H1 (cell line): ENCODE data around the gene PTPRG.

Experiments
- GABPA ChIP-seq: IDR thresholded peaks from 2 replicates; pipeline ENCODE4 v1.6.1; 2011; ENCODE audit warnings: mild to moderate bottlenecking, low read length, moderate library complexity, borderline replicate concordance; ENCODE audit not compliant: insufficient read depth
- SP1 ChIP-seq: IDR thresholded peaks from 2 replicates; pipeline ENCODE4 v1.6.1; 2011; ENCODE audit warnings: low read depth, low read length
- TAF1 ChIP-seq: IDR thresholded peaks from 2 replicates; pipeline ENCODE4 v1.6.1; 2011; ENCODE audit warnings: mild to moderate bottlenecking, low read depth, low read length
- TF ChIP-seq, protein P1 (sequence below): IDR thresholded peaks from 2 replicates; pipeline ENCODE4 v1.6.1; 2012; ENCODE audit warnings: inconsistent platforms
- TF ChIP-seq, protein P2 (sequence below): fragments of 300-600 bp; sonication (generic); IDR thresholded peaks from 2 replicates; pipeline ENCODE4 v1.7.1; 2012; ENCODE audit warnings: low read length, moderate library complexity, mild to moderate bottlenecking, inconsistent platforms; ENCODE audit not compliant: insufficient replicate concordance

DNA sequence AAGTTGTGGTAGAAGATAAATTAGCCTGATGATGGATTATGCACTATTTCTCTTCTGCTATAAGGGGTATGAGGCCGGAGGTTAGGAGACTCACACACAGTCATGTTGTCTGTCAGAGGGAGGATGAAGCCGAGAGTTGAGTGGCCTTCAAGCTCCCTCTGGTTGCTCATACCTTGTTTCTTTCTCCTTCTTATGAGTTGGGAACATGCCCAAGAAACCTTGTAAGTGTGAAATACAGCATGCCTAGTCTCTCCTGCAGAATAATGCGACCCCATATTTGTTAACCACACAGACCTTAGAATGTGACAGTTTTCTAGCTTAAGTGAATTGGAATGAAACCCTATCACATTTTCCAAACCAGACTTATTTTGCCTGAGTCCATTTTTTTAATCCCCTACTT is 366.7 kb downstream of the PTPRG start:
- TF ChIP-seq, protein P1, sequence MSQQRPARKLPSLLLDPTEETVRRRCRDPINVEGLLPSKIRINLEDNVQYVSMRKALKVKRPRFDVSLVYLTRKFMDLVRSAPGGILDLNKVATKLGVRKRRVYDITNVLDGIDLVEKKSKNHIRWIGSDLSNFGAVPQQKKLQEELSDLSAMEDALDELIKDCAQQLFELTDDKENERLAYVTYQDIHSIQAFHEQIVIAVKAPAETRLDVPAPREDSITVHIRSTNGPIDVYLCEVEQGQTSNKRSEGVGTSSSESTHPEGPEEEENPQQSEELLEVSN: no peak
- TF ChIP-seq, protein P2, sequence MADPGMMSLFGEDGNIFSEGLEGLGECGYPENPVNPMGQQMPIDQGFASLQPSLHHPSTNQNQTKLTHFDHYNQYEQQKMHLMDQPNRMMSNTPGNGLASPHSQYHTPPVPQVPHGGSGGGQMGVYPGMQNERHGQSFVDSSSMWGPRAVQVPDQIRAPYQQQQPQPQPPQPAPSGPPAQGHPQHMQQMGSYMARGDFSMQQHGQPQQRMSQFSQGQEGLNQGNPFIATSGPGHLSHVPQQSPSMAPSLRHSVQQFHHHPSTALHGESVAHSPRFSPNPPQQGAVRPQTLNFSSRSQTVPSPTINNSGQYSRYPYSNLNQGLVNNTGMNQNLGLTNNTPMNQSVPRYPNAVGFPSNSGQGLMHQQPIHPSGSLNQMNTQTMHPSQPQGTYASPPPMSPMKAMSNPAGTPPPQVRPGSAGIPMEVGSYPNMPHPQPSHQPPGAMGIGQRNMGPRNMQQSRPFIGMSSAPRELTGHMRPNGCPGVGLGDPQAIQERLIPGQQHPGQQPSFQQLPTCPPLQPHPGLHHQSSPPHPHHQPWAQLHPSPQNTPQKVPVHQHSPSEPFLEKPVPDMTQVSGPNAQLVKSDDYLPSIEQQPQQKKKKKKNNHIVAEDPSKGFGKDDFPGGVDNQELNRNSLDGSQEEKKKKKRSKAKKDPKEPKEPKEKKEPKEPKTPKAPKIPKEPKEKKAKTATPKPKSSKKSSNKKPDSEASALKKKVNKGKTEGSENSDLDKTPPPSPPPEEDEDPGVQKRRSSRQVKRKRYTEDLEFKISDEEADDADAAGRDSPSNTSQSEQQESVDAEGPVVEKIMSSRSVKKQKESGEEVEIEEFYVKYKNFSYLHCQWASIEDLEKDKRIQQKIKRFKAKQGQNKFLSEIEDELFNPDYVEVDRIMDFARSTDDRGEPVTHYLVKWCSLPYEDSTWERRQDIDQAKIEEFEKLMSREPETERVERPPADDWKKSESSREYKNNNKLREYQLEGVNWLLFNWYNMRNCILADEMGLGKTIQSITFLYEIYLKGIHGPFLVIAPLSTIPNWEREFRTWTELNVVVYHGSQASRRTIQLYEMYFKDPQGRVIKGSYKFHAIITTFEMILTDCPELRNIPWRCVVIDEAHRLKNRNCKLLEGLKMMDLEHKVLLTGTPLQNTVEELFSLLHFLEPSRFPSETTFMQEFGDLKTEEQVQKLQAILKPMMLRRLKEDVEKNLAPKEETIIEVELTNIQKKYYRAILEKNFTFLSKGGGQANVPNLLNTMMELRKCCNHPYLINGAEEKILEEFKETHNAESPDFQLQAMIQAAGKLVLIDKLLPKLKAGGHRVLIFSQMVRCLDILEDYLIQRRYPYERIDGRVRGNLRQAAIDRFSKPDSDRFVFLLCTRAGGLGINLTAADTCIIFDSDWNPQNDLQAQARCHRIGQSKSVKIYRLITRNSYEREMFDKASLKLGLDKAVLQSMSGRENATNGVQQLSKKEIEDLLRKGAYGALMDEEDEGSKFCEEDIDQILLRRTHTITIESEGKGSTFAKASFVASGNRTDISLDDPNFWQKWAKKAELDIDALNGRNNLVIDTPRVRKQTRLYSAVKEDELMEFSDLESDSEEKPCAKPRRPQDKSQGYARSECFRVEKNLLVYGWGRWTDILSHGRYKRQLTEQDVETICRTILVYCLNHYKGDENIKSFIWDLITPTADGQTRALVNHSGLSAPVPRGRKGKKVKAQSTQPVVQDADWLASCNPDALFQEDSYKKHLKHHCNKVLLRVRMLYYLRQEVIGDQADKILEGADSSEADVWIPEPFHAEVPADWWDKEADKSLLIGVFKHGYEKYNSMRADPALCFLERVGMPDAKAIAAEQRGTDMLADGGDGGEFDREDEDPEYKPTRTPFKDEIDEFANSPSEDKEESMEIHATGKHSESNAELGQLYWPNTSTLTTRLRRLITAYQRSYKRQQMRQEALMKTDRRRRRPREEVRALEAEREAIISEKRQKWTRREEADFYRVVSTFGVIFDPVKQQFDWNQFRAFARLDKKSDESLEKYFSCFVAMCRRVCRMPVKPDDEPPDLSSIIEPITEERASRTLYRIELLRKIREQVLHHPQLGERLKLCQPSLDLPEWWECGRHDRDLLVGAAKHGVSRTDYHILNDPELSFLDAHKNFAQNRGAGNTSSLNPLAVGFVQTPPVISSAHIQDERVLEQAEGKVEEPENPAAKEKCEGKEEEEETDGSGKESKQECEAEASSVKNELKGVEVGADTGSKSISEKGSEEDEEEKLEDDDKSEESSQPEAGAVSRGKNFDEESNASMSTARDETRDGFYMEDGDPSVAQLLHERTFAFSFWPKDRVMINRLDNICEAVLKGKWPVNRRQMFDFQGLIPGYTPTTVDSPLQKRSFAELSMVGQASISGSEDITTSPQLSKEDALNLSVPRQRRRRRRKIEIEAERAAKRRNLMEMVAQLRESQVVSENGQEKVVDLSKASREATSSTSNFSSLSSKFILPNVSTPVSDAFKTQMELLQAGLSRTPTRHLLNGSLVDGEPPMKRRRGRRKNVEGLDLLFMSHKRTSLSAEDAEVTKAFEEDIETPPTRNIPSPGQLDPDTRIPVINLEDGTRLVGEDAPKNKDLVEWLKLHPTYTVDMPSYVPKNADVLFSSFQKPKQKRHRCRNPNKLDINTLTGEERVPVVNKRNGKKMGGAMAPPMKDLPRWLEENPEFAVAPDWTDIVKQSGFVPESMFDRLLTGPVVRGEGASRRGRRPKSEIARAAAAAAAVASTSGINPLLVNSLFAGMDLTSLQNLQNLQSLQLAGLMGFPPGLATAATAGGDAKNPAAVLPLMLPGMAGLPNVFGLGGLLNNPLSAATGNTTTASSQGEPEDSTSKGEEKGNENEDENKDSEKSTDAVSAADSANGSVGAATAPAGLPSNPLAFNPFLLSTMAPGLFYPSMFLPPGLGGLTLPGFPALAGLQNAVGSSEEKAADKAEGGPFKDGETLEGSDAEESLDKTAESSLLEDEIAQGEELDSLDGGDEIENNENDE: no peak
- TF ChIP-seq TAF1: no peak
- TF ChIP-seq SP1: no peak
- TF ChIP-seq GABPA: no peak
